ENCODE results near the gene KPNA3. TPM values are rescaled to one million over a fixed set of nuclear protein-coding genes. Genes with fewer than 3 reads are reported as not detected.
"Not testable (repeated sequence)": the region's sequence is repeated elsewhere in the genome, so short reads cannot be mapped to it uniquely, and the experiment has no call there.

Gene KPNA3
- total RNA-seq, 1 donor from 2014 or later = 33.8 TPM

DNA sequence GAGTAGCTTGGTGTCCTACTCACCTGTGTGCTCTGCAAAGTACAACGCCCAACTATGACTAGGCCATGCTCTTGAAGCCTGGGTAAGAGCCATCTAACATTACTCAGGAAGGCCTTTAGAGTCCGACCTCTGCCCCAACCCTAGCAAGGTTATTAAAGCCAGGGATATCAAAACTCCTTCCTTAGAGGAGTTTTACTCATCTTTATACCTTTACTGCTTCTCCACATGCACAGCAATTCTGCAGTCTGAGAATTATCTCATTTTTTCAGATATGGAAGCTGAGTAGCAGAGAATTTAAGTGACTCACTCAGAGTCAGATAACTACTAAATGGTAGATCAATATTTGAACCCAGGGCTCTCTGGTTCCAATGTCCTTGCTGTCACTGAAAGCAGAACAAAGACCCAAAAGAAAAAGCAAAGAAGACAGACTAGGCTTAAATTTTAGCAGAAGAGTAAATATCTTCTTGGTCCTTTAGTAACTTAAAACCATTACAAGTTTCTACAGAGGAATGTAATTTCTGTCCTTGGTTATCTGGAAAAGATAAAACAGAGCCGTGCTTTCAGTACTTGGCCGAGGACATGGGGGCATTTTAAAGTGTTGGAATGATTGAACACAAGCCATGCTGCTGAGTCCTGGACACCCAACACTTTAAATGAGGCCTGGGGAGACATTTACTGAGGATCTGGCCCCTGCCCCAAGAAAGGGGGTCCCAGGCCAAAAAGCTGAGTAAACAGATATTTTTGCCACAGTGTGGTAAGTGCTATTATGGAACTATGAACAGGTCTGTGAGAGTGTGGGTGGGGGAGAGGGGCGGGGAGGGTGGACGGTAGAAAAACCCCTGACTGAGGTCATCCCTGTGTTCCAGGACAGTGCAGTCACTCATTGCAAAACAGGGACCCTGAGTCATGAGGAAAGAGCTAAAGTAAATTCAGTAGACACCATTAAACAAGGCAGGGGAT is 18.4 kb upstream of the KPNA3 start:
- DNase-seq (ENCODE audit: low read depth in 2 of 2) = no peak

GRCh38 chr13:49807681-49808080 is 15.2 kb upstream of the KPNA3 start:
- no peak for DNase-seq (ENCODE audit: low read depth in 2 of 2)

DNA sequence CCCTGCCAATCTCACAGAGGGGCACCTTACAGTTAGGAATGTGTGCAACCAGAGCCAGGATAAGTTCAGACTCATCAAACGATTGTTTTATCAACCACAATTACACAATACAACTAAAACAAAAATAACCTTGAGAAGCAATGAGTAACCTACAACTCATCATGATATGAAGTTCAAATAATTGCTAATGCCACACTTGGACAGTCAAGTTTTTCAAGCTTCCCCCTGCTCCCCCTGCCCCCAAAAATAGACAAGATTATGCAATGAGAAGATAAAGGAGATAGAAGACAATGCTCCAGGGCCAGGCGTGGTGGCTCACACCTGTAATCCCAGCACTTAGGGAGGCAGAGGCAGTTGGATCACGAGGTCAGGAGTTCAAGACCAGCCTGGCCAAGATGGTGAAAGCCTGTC is 13.6 kb upstream of the KPNA3 start:
- no peak for DNase-seq (ENCODE audit: low read depth in 2 of 2)

GRCh38 chr13:49803047-49803446 is 10.6 kb upstream of the KPNA3 start:
- DNase-seq (ENCODE audit: low read depth in 2 of 2) = not testable (repeated sequence)

DNA sequence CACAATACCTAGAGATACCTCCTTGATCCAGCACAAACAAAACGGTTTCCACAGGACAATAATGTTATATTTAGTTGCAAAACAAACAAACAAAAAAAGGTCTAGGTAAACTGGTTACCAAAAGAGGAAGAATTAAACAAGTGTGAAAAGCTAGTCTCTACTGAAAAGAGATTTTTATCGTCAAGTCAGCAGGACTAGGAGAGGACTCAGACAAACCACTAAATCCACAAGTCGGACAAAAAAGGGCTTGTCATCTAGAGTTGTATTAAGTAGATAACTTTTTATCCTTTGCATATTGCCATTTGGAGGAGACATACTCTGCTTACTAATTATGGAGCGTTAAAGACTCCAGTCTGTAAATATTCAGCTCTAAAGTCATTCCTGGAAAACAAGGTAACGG is 9.9 kb upstream of the KPNA3 start:
- DNase-seq (ENCODE audit: low read depth in 2 of 2) = no peak

- DNase-seq (ENCODE audit: low read depth in 2 of 2) = peak; percentile 12 to 54
Observed at GRCh38 chr13:49791711-49792549, 552 bp downstream of the KPNA3 start.

DNA sequence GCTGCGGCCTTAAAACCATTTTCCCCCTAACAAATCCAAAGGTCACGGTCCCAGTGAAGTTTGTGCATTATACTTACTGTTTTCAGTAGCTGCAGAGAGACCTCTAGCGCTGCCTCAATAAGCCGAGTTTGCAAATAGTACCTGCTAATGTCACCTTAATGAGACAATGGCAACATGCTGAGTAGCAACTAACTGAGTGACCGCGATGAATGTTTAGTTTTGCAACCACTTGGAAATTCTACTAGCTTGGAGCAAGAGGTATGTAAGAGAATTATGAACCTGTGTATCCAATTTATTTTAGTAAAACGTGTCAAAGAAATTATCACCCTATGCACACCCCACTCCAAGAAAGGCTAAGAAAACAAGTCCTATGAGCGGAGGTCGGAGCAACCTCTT is 1.2 kb downstream of the KPNA3 start:
- DNase-seq (ENCODE audit: low read depth in 2 of 2) = peak; percentile 32 to 62

- DNase-seq (ENCODE audit: low read depth in 2 of 2) = no peak
Observed at GRCh38 chr13:49789968-49790367, 2.5 kb downstream of the KPNA3 start.

DNA sequence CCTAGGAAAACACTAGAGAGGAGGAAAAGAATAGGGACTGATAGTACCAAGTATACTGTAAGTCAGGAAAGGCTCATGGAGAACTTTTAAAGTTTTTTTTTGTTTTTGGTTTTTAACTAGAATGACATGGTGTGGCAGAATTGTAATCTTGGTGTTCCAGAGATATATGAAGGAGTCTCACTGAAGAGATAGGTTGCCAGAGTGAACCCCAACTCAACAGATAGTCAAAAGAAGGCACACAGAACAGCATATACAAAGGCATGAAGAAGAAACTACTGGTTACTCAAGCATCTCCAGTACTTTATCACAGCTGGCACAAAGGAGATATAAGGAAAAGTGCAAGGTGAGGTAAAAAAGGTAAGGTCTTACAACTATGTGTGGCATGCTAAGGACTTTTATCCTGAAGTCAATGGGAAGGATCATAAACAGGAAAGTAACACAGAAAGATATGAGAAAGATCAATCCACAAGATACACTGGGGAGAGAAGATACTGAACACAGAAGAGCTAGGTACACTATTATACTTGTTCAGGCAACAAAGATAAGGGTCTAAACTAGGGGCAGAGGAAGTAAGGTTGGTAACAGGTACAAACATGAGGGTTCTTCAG is 6.0 kb downstream of the KPNA3 start:
- DNase-seq (ENCODE audit: low read depth in 2 of 2) = no peak

DNA sequence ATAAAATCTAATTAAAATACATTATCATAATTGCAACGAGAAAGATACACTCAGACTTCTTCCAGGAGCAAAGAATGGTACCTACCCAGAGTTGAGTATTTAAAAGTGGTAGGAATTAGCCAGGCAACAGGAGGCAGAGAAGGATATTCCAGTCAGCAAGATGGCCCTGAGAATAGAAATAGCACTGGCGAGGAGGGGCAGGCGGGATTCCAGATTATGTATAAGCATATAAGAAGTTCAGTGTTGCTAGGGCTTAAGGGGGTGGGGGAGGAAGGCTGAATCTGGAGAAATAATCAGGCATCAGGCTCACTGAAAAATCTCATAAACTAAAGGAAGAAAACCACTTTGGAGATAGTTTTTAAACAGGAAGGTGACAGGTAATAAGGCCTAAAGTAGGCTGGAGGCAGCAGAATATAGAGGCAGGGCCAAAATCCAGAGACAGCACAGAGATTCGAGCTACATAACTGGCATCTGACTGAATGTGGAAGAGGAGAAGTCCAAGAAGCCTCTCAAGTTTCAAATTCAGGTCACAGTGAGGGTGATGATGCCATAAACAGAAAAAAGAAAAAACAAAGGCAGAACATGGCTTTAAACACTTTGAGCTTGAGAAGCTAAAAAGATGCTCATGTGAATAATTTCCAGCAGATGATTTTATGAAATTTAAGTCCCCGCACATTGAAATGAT is 7.5 kb downstream of the KPNA3 start:
- no peak for DNase-seq (ENCODE audit: low read depth in 2 of 2)

GRCh38 chr13:49783865-49784264 is 8.6 kb downstream of the KPNA3 start:
- DNase-seq (ENCODE audit: low read depth in 2 of 2) = no peak

DNA sequence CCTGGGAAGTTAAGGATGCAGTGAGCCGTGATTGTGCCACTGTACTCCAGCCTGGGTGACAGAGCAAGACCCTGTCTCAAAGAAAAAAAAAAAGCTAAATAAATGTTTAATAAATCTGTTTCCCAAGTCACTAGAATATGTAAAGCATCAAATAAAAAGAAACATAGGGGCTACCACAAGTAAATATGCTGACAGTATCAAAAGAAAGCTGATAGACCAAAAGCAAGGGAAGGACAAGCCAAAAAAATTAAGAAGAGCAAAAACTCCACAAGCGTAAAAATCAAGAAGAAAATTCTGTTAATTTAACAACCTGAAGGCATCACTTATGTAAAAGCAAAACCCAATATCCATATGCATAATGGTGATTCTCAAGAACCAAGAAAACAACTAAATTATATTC is 9.7 kb downstream of the KPNA3 start:
- DNase-seq (ENCODE audit: low read depth in 2 of 2) = no peak

DNA sequence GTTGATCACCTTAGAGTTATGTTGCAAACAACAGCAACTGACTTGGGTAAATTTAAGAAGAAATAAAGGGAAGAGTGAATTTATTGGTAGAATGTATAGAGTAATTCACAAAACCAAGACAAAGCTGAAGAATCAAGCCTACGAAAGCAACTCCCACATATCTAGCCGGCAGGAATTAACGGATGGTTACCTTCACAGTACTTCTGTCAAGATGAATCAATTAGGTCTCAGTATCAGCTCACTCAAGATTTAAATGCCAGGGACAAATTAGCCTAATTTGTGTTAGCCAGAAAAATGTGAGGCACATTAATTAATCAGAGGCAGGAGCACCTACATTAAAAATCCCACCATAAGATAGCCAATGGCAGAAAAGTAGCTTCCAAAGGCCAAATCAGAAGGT is 10.7 kb downstream of the KPNA3 start:
- DNase-seq (ENCODE audit: low read depth in 2 of 2) = no peak

- DNase-seq (ENCODE audit: low read depth in 2 of 2) = no peak
Observed at GRCh38 chr13:49779721-49780120, 12.8 kb downstream of the KPNA3 start.

DNA sequence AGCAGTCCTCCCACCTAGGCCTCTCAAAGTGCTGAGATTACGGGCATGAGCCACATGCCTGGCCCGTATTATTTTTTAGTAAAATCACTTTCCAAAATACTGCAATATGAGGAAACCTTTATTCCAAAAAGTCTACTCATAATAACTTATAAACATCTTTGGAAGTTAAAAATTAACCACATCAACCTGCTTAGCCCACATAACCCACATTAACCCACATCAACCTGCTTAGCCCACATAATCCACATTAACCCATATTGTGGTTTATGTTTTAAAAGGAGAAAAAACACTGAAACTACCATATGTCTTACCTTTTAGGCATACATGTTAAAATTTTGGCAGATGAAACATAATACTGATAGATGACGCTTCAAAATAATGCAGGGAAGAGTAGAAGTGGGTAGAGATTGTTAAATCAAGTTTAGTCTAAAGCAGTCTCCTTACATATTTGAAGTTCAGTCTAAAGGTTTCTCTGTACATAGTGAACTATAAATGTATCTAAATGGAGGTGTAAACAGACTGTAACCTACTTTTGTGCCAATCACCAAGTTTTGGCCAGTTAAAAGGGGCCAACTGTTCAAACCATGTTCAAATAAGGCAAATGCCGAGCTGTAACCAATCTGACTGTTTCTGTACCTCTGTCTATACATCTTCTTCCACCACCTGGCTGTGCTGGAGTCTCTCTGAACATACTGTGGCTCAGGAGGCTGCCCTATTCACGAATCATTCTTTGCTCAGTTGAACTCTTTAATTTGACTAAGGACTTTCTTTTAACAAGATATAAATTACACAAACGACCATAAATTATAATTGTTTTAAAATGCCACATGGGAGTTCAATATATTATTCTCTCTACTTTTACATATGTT is 14.5 kb downstream of the KPNA3 start:
- no peak for DNase-seq (ENCODE audit: low read depth in 2 of 2)

DNA sequence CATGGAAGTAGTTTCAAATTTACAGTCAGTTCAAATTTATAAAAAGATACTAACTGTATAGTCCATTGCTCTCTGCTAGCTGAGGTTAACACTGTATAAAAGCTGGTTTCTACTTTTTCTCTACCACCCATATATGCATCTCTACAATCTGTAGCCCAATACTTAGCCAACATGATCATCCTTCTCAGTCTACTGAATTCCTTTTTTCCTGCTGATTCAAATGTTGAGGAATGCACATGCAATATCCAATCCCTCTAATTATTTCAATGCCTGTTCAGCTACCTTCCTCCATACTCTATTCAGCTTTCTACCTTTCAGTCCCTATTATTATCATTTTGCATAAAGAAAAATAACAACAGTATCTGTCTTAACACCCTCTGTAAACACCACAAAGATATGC is 15.6 kb downstream of the KPNA3 start:
- DNase-seq (ENCODE audit: low read depth in 2 of 2) = no peak

- DNase-seq (ENCODE audit: low read depth in 2 of 2) = no peak
Observed at GRCh38 chr13:49774376-49775005, 18.0 kb downstream of the KPNA3 start.

DNA sequence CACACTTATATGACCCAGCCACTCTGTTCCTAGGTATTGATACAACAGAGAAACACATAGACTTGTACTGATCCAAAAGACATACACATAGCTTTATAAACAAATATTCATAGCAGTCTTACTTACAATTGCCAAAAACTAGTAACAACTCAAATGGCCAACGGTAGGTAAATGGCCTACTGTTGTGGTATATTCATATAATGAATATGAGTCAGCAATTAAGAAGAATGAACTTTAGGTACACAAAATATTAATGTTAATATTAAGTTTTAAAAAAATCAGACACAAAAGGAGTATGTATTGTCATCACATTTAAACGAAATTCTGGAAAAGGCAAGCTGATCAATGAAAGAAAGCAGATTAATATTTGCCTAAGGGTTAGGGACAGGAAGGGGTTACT is 19.7 kb downstream of the KPNA3 start:
- no peak for DNase-seq (ENCODE audit: low read depth in 2 of 2)

DNA sequence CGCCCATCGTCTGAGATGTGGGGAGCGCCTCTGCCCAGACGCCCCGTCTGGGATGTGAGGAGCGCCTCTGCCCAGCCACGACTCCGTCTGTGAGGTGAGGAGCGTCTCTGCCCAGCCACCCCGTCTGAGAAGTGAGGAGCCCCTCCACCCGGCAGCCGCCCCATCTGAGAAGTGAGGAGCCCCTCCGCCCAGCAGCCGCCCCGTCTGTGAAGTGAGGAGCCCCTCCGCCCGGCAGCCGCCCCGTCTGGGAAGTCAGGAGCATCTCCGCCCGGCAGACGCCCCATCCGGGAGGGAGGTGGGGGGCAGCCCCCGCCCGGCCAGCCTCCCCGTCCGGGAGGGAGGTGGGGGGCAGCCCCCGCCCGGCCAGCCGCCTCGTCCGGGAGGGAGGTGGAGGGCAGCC is 30.7 kb downstream of the KPNA3 start:
- not testable (repeated sequence) for DNase-seq (ENCODE audit: low read depth in 2 of 2)

DNA sequence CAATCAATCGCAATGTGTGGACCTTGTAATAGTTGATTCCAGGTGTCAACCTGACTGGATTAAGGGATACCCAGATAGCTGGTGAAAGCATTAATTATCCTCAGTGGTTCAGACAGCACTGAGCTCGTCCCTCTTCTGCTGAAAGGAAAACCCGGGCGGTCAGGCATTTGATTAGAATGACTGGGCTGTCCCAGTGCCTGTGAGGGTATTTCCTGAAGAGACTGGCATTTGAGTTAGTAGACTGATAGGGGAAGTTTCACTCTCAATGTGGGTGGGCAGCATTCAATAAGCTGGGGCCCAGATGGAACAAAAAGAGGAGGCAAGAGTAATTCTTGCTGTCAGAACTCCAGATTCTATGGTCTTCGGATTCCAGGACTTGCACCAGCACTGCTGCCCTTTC is 31.9 kb downstream of the KPNA3 start:
- no peak for DNase-seq (ENCODE audit: low read depth in 2 of 2)
